ENCODE data around the gene FEV. TPM values are rescaled to one million over a fixed set of nuclear protein-coding genes. Genes with fewer than 3 reads are reported as not detected.

FEV gene
- not detected in 2 replicates for total RNA-seq (2014; rRNA removed; shearing (Covaris generic); ENCODE audit: low replicate concordance)

GRCh38 chr2:218985021-218985324 lies at the start of gene FEV:
Gene FEV (minus strand): TSS chr2:218985184. CDS start chr2:218985075, 109 bp downstream.
- no peak for DNase-seq
- Histone ChIP-seq H3K27me3 (peaks cover 46% of the 10 kb centered on the region), H3K9me3 (no peaks in the 10 kb centered on the region), H3K36me3 (no peaks in the 10 kb centered on the region), H3K4me3 (0 out of 2 replicates have a peak within 1 kb of the TSS, but pooled peaks have one; percentile 7)

- H3K36me3 ChIP-seq: no peaks in the 10 kb centered on the region
- H3K4me3 ChIP-seq: no peak overlapping the region
- DNase-seq: no peak
- peaks cover 15% of the 10 kb centered on the region for H3K27me3 ChIP-seq
- H3K9me3 ChIP-seq: no peaks in the 10 kb centered on the region
Observed at GRCh38 chr2:219032051-219032745, 47.2 kb upstream of the FEV start.

- peaks cover 15% of the 10 kb centered on the region for H3K27me3 ChIP-seq
- no peak for DNase-seq
- no peaks in the 10 kb centered on the region for H3K36me3 ChIP-seq
- H3K4me3 ChIP-seq: no peak overlapping the region
- H3K9me3 ChIP-seq: no peaks in the 10 kb centered on the region
Observed at GRCh38 chr2:219031005-219031738, 46.2 kb upstream of the FEV start.

GRCh38 chr2:219030177-219030940 lies 45.4 kb upstream of the FEV start:
- Histone ChIP-seq H3K27me3 (peaks cover 15% of the 10 kb centered on the region), H3K36me3 (no peaks in the 10 kb centered on the region), H3K4me3 (no peak overlapping the region), H3K9me3 (no peaks in the 10 kb centered on the region)
- no peak for DNase-seq

GRCh38 chr2:219029829-219030165 lies 44.8 kb upstream of the FEV start:
- H3K4me3 ChIP-seq: no peak overlapping the region
- peaks cover 13% of the 10 kb centered on the region for H3K27me3 ChIP-seq
- H3K36me3 ChIP-seq: no peaks in the 10 kb centered on the region
- no peaks in the 10 kb centered on the region for H3K9me3 ChIP-seq
- peak; percentile 64 for DNase-seq

- no peak overlapping the region for H3K4me3 ChIP-seq
- DNase-seq: no peak
- H3K27me3 ChIP-seq: peaks cover 8% of the 10 kb centered on the region
- no peaks in the 10 kb centered on the region for H3K9me3 ChIP-seq
- H3K36me3 ChIP-seq: no peaks in the 10 kb centered on the region
Observed at GRCh38 chr2:219028996-219029828, 44.2 kb upstream of the FEV start.

- DNase-seq: no peak
- H3K9me3 ChIP-seq: no peaks in the 10 kb centered on the region
- no peak overlapping the region for H3K4me3 ChIP-seq
- H3K27me3 ChIP-seq: no peaks in the 10 kb centered on the region
- no peaks in the 10 kb centered on the region for H3K36me3 ChIP-seq
Observed at GRCh38 chr2:219028141-219028540, 43.2 kb upstream of the FEV start.

- Histone ChIP-seq H3K36me3 (no peaks in the 10 kb centered on the region), H3K27me3 (no peaks in the 10 kb centered on the region), H3K9me3 (no peaks in the 10 kb centered on the region), H3K4me3 (no peak overlapping the region)
- DNase-seq: no peak
Observed at GRCh38 chr2:219027511-219028055, 42.6 kb upstream of the FEV start.

- H3K9me3 ChIP-seq: no peaks in the 10 kb centered on the region
- H3K27me3 ChIP-seq: no peaks in the 10 kb centered on the region
- H3K4me3 ChIP-seq: no peak overlapping the region
- H3K36me3 ChIP-seq: no peaks in the 10 kb centered on the region
- no peak for DNase-seq
Observed at GRCh38 chr2:219026946-219027345, 42.0 kb upstream of the FEV start.

GRCh38 chr2:219025637-219026585 lies 40.9 kb upstream of the FEV start:
- no peaks in the 10 kb centered on the region for H3K36me3 ChIP-seq
- H3K4me3 ChIP-seq: no peak overlapping the region
- H3K9me3 ChIP-seq: no peaks in the 10 kb centered on the region
- no peak for DNase-seq
- no peaks in the 10 kb centered on the region for H3K27me3 ChIP-seq

- Histone ChIP-seq H3K36me3 (no peaks in the 10 kb centered on the region), H3K27me3 (no peaks in the 10 kb centered on the region), H3K4me3 (no peak overlapping the region), H3K9me3 (no peaks in the 10 kb centered on the region)
- no peak for DNase-seq
Observed at GRCh38 chr2:219024059-219024458, 39.1 kb upstream of the FEV start.

GRCh38 chr2:219023045-219023605 lies 38.1 kb upstream of the FEV start:
- DNase-seq: no peak
- H3K9me3 ChIP-seq: no peaks in the 10 kb centered on the region
- no peak overlapping the region for H3K4me3 ChIP-seq
- H3K36me3 ChIP-seq: no peaks in the 10 kb centered on the region
- no peaks in the 10 kb centered on the region for H3K27me3 ChIP-seq

- no peak for DNase-seq
- no peak overlapping the region for H3K4me3 ChIP-seq
- H3K27me3 ChIP-seq: no peaks in the 10 kb centered on the region
- no peaks in the 10 kb centered on the region for H3K9me3 ChIP-seq
- no peaks in the 10 kb centered on the region for H3K36me3 ChIP-seq
Observed at GRCh38 chr2:219022616-219023015, 37.6 kb upstream of the FEV start.

- DNase-seq: no peak
- Histone ChIP-seq H3K9me3 (no peaks in the 10 kb centered on the region), H3K27me3 (no peaks in the 10 kb centered on the region), H3K4me3 (no peak overlapping the region), H3K36me3 (no peaks in the 10 kb centered on the region)
Observed at GRCh38 chr2:219022041-219022440, 37.1 kb upstream of the FEV start.

- H3K4me3 ChIP-seq: no peak overlapping the region
- H3K36me3 ChIP-seq: no peaks in the 10 kb centered on the region
- no peaks in the 10 kb centered on the region for H3K9me3 ChIP-seq
- no peaks in the 10 kb centered on the region for H3K27me3 ChIP-seq
- no peak for DNase-seq
Observed at GRCh38 chr2:219021591-219021990, 36.6 kb upstream of the FEV start.

Data from MG63 (cell line).